GM13977 (cell line): ENCODE results near the gene PACSIN2.

ENCODE experiments used
- DNase-seq: peaks from one replicate; pipeline ENCODE4 v3.0.0; 2012; ENCODE audit warnings: low spot score
- in situ Hi-C: fragments of 300-500 bp; cut with MboI; formaldehyde crosslinking; loops from one replicate; pipeline ENCODE4 v1.12.0; 2022; ENCODE audit warnings: low sequenced_read_pairs, low pct_unique_long_range_greater_than_20kb, mixed read lengths, inconsistent platforms; ENCODE audit not compliant: unreplicated experiment
- TF ChIP-seq, protein P1 (sequence below): IDR thresholded peaks from 2 replicates; pipeline ENCODE4 v1.5.1; 2012; ENCODE audit warnings: mild to moderate bottlenecking, control low read depth; ENCODE audit not compliant: insufficient read depth; ENCODE audit errors: extremely low read depth, missing control alignments

The PACSIN2 gene

GRCh38 chr22:42847110-42847509 is 167.8 kb downstream of the PACSIN2 start:
- TF ChIP-seq, protein P1, sequence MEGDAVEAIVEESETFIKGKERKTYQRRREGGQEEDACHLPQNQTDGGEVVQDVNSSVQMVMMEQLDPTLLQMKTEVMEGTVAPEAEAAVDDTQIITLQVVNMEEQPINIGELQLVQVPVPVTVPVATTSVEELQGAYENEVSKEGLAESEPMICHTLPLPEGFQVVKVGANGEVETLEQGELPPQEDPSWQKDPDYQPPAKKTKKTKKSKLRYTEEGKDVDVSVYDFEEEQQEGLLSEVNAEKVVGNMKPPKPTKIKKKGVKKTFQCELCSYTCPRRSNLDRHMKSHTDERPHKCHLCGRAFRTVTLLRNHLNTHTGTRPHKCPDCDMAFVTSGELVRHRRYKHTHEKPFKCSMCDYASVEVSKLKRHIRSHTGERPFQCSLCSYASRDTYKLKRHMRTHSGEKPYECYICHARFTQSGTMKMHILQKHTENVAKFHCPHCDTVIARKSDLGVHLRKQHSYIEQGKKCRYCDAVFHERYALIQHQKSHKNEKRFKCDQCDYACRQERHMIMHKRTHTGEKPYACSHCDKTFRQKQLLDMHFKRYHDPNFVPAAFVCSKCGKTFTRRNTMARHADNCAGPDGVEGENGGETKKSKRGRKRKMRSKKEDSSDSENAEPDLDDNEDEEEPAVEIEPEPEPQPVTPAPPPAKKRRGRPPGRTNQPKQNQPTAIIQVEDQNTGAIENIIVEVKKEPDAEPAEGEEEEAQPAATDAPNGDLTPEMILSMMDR, result no peak
- DNase-seq, result no peak
- in situ Hi-C loops, result no loop called here

DNA sequence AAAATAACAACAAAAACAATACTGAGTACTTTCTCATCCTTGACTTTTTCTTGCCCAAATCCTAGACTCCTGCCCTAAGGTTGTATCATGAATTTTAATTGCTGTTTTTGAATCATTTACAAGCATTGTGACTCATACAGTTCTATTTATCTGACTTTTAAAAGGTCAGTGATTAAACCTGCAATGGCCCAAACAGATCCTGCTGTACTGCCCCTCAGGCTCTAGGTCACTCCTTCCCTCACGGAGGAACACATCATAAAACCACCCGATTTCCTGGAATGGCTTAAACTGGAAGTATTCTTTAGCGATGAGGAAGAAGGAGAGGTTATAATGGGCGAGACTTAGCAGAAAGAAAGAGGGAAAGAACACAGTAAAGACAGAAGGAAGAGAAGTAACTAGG is 170.2 kb downstream of the PACSIN2 start:
- TF ChIP-seq, protein P1, result no peak
- DNase-seq, result no peak
- in situ Hi-C loops, result no loop called here

- TF ChIP-seq, protein P1, result no peak
- no peak for DNase-seq
- in situ Hi-C loops, result no loop called here
These were observed 172.1 kb downstream of the PACSIN2 start for GRCh38 chr22:42842658-42843370.

- TF ChIP-seq, protein P1, result no peak
- in situ Hi-C loops, result no loop called here
- no peak for DNase-seq
These were observed 173.5 kb downstream of the PACSIN2 start for GRCh38 chr22:42841444-42841843.

DNA sequence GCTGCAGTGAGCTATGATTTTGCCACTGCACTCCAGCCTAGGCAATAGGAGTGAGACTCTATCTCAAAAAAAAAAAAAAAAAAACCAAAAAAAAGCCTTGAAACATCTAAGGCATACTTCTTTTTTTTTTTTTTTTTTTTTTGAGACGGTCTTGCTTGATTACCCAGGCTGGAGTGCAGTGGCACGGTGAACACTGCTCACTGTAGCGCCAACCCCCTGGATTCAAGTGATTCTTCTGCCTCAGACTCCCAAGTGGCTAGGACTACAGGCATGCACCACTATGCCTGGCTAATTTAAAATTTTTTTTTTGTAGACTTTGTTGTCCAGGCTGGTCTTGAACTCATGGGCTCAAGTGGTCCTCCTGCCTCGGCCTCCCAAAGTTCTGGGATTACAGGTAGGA is 177.4 kb downstream of the PACSIN2 start:
- no peak for DNase-seq
- in situ Hi-C loops, result no loop called here
- TF ChIP-seq, protein P1, result no peak

DNA sequence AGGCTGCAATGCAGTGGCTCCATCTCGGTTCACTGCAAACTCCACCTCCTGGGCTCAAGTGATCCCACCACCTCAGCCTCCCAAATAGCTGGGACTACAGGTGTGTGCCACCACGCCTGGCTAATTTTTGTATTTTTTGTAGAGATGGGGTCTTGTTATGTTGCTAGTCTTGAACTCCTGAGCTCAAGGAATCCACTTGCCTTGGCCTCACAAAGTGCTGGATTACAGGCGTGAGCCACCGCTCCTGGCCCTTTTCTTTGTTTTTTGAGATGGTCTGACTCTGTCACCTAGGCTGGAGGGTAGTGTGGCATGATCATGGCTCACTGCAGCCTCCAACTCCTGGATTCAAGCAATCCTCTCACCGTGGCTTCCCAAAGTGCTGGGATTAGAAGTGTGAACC is 178.9 kb downstream of the PACSIN2 start:
- TF ChIP-seq, protein P1, result no peak
- in situ Hi-C loops, result no loop called here
- DNase-seq, result no peak
